Upper lobe of right lung (tissue), 1 donor: ENCODE data around the gene ERAL1. TPM values are rescaled to one million over a fixed set of nuclear protein-coding genes. Genes with fewer than 3 reads are reported as not detected.
"Not testable (repeated sequence)": the region's sequence is repeated elsewhere in the genome, so short reads cannot be mapped to it uniquely, and the experiment has no call there.

ENCODE experiments used
- ATAC-seq: fragments of 200-7000 bp; cut with Tn5 transposase; one replicate; pipeline ENCODE4 v1.9.1; 2020; ENCODE audit warnings: mild to moderate bottlenecking, moderate library complexity
- DNase-seq: peaks from one replicate; pipeline ENCODE4 v3.0.0-alpha.2; 2020
- H3K27ac ChIP-seq: fragments of 200-600 bp; one replicate; pipeline ENCODE4 v1.8.0; 2022
- H3K27me3 ChIP-seq: fragments of 200-600 bp; one replicate; pipeline ENCODE4 v1.8.0; 2022; ENCODE audit warnings: mild to moderate bottlenecking
- H3K36me3 ChIP-seq: fragments of 200-600 bp; one replicate; pipeline ENCODE4 v1.8.0; 2022
- H3K4me1 ChIP-seq: fragments of 200-600 bp; one replicate; pipeline ENCODE4 v1.8.0; 2022
- H3K4me3 ChIP-seq: fragments of 200-600 bp; one replicate; pipeline ENCODE4 v1.8.0; 2022; ENCODE audit warnings: mild to moderate bottlenecking
- H3K9me3 ChIP-seq: fragments of 200-600 bp; one replicate; pipeline ENCODE4 v1.8.0; 2022
- intact Hi-C: fragments of 100-400 bp; cut with DNase I; formaldehyde crosslinking; loops from one replicate; pipeline ENCODE4 v1.11.0; 2022
- total RNA-seq: library from RNA; stranded (reverse); fragmentation: NEBNext Ultra II Directional; extraction: Animal tissue kit (Norgen Biotek cat#: 25700); gene quantifications from one replicate; pipeline ENCODE4 v1.2.1, GENCODE V29; 2021
- TF ChIP-seq, protein P1 (sequence below): fragments of 200-600 bp; IDR thresholded peaks from one replicate; pipeline ENCODE4 v1.8.0; 2022; ENCODE audit warnings: antibody characterized with exemption
- donor health status: DM: no; HTN: yes; CAD: no; lungs with severe emphysema.

ERAL1 gene
- total RNA-seq, 1 donor from 2014 or later = 24.4 TPM

DNA sequence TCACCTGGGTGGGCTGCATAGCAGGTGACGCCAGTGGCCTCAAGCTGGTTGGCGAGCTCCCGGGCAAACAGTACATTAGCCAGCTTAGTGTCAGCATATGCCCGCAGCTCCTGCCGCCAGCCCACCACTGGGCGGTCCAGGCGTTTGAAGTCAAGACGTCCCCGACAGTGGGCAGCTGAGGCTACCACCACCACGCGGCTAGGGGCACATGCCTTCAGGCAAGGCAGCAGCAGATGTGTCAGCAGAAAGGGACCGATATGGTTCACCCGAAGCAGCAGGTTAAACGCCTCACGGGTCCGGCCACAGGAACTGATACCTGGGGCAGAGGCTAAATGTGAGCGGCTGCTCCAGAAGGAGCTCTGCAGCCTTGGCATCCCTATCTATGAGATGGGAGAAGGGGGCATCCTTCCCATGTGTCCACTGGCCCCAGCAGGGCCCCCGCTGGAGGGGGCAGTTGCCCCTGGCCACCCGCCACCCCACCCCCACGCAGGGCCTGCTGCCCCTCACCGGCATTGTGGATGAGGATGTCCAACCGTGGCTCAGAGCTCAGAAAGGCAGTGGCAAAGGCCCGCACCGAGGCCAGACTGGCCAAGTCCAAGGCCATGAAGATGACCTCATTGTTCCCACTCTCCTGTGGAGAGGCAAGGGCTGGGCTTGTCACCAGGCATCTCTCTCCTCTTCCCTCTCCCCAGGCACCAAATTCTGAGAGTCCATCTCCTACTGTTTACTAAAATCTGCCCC is 46.3 kb downstream of the ERAL1 start:
- Histone ChIP-seq H3K36me3 (peaks cover 7% of the 10 kb centered on the region), H3K27me3 (no peaks in the 10 kb centered on the region), H3K4me1 (peaks cover 25% of the 10 kb centered on the region), H3K9me3 (no peaks in the 10 kb centered on the region), H3K4me3 (no peak overlapping the region), H3K27ac (no peak overlapping the region)
- TF ChIP-seq, protein P1, sequence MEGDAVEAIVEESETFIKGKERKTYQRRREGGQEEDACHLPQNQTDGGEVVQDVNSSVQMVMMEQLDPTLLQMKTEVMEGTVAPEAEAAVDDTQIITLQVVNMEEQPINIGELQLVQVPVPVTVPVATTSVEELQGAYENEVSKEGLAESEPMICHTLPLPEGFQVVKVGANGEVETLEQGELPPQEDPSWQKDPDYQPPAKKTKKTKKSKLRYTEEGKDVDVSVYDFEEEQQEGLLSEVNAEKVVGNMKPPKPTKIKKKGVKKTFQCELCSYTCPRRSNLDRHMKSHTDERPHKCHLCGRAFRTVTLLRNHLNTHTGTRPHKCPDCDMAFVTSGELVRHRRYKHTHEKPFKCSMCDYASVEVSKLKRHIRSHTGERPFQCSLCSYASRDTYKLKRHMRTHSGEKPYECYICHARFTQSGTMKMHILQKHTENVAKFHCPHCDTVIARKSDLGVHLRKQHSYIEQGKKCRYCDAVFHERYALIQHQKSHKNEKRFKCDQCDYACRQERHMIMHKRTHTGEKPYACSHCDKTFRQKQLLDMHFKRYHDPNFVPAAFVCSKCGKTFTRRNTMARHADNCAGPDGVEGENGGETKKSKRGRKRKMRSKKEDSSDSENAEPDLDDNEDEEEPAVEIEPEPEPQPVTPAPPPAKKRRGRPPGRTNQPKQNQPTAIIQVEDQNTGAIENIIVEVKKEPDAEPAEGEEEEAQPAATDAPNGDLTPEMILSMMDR = no peak
- DNase-seq = peak; percentile 66
- ATAC-seq = no peak
- intact Hi-C loops = loop anchor here (10.0 kb wide), 1 partner anchor 56 kb away; the partner anchor contains the start of gene FAM222B

GRCh38 chr17:28901866-28902818 is 47.3 kb downstream of the ERAL1 start:
- intact Hi-C loops = loop anchor here (10.0 kb wide), 1 partner anchor 57 kb away; the partner anchor contains the start of gene FAM222B
- TF ChIP-seq, protein P1 = no peak

GRCh38 chr17:28902819-28903545 is 48.2 kb downstream of the ERAL1 start, which contains the start of gene DHRS13:
DHRS13 (minus strand) TSS chr17:28903079; CDS start chr17:28902944, 135 bp downstream.
- ATAC-seq = peak; percentile 97
- Histone ChIP-seq H3K36me3 (peaks cover 26% of the 10 kb centered on the region), H3K27me3 (no peaks in the 10 kb centered on the region), H3K27ac (peak within 1 kb of the TSS; percentile 76), H3K4me3 (peak within 1 kb of the TSS; percentile 73), H3K4me1 (peaks cover 26% of the 10 kb centered on the region), H3K9me3 (no peaks in the 10 kb centered on the region)
- peak; percentile 96 for DNase-seq
- TF ChIP-seq, protein P1 = peak; percentile 90
- intact Hi-C loops = loop anchor here (10.0 kb wide), 1 partner anchor 58 kb away; the partner anchor contains the start of gene FAM222B

More at GRCh38 chr17:28901866-28902818, 47.3 kb downstream of the ERAL1 start:
- Histone ChIP-seq H3K9me3 (no peaks in the 10 kb centered on the region), H3K27me3 (no peaks in the 10 kb centered on the region), H3K4me3 (peak overlapping the region; percentile 73), H3K36me3 (peaks cover 17% of the 10 kb centered on the region), H3K27ac (peak overlapping the region; percentile 76), H3K4me1 (peaks cover 20% of the 10 kb centered on the region)
- DNase-seq = peak; percentile 40
- ATAC-seq = peak; percentile 55

DNA sequence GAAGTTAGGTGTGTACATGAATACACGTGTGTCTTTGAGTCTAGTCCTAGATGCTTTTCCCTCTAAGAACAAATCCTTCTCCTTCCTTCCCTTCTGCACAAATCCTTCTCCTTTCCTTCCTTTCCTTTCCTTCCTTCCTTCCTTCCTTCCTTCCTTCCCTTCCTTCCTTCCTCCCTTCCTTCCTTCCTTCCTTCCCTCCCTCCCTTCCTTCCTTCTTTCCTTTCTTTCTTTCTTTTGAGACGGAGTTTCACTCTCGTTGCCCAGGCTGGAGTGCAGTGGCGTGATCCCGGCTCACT is 48.7 kb downstream of the ERAL1 start:
- not testable (repeated sequence) for DNase-seq, H3K4me3 ChIP-seq, H3K27ac ChIP-seq, H3K9me3 ChIP-seq, ATAC-seq, H3K27me3 ChIP-seq
- H3K36me3 ChIP-seq = peaks cover 31% of the 10 kb centered on the region
- intact Hi-C loops = loop anchor here (10.0 kb wide), 1 partner anchor 59 kb away; the partner anchor contains the start of gene FAM222B
- H3K4me1 ChIP-seq = peaks cover 27% of the 10 kb centered on the region

- ATAC-seq (no peak), DNase-seq (no peak)
- intact Hi-C loops = loop anchor here (10.0 kb wide), 1 partner anchor 60 kb away; the partner anchor contains the start of gene FAM222B
- H3K4me1 ChIP-seq = peaks cover 37% of the 10 kb centered on the region
- H3K9me3 ChIP-seq = no peaks in the 10 kb centered on the region
- TF ChIP-seq, protein P1 = no peak
- H3K27me3 ChIP-seq = no peaks in the 10 kb centered on the region
- peaks cover 44% of the 10 kb centered on the region for H3K36me3 ChIP-seq
- no peak overlapping the region for H3K4me3 ChIP-seq
- H3K27ac ChIP-seq = no peak overlapping the region
Observed at GRCh38 chr17:28904800-28905199, 50.0 kb downstream of the ERAL1 start.
